GM06990 (cell line): ENCODE measurements around the gene PTPN6.

Experiments
- DNase-seq: peaks from one replicate; pipeline ENCODE4 v3.0.0-alpha.2; 2011; ENCODE audit not compliant: insufficient read length; ENCODE audit errors: extremely low read depth
- H3K27me3 ChIP-seq: replicated peaks from 2 replicates; pipeline ENCODE4 v1.6.0; 2011; ENCODE audit warnings: low read length; ENCODE audit not compliant: control insufficient read depth, insufficient read depth
- H3K36me3 ChIP-seq: 2 replicates; pipeline ENCODE4 v1.5.1; 2011; ENCODE audit warnings: low read length; ENCODE audit not compliant: control insufficient read depth, insufficient read depth
- H3K4me3 ChIP-seq: replicated peaks from 2 replicates; pipeline ENCODE4 v1.5.1; 2011; ENCODE audit warnings: low read depth, mild to moderate bottlenecking, control low read depth, low read length
- CTCF ChIP-seq: IDR thresholded peaks from 2 replicates; pipeline ENCODE4 v1.5.1; 2011; ENCODE audit warnings: low read length, control low read depth, mild to moderate bottlenecking, inconsistent platforms; ENCODE audit not compliant: insufficient read depth, poor library complexity, severe bottlenecking

PTPN6 gene

GRCh38 chr12:6967651-6968100 is 16.5 kb downstream of the PTPN6 start:
- no peak for TF ChIP-seq CTCF
- peaks cover 34% of the 10 kb centered on the region for H3K36me3 ChIP-seq
- no peaks in the 10 kb centered on the region for H3K27me3 ChIP-seq
- no peak for DNase-seq
- no peak overlapping the region for H3K4me3 ChIP-seq

- H3K36me3 ChIP-seq: peaks cover 36% of the 10 kb centered on the region
- no peaks in the 10 kb centered on the region for H3K27me3 ChIP-seq
- TF ChIP-seq CTCF: no peak
- peak overlapping the region; percentile 97; the same call in 1 of the 2 replicates for H3K4me3 ChIP-seq
- DNase-seq: no peak
Observed at GRCh38 chr12:6968426-6968825, 17.3 kb downstream of the PTPN6 start.

DNA sequence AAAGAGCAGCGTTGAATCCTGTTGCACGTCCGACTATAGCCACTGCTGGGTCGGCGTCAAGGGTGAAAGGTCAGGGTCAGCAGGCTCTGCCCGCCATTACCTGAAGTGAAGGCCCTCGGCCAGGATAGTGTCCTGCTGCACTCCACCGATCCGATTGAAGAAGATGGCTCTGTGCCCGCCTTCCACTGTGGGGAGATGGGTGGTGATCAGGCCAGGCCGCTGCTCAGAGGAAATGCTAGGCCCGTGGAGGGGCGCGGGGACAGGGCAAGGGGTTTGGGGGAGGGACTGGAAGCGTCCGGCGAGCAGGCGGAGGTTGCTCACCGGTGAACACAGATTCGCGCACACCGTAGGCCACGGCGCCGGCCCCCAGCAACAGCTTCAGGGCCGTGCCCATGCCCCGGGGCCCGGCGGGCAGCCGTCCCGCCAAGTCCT is 19.0 kb downstream of the PTPN6 start:
- TF ChIP-seq CTCF: no peak
- H3K27me3 ChIP-seq: no peaks in the 10 kb centered on the region
- peaks cover 36% of the 10 kb centered on the region for H3K36me3 ChIP-seq
- H3K4me3 ChIP-seq: peak overlapping the region; percentile 97
- no peak for DNase-seq

DNA sequence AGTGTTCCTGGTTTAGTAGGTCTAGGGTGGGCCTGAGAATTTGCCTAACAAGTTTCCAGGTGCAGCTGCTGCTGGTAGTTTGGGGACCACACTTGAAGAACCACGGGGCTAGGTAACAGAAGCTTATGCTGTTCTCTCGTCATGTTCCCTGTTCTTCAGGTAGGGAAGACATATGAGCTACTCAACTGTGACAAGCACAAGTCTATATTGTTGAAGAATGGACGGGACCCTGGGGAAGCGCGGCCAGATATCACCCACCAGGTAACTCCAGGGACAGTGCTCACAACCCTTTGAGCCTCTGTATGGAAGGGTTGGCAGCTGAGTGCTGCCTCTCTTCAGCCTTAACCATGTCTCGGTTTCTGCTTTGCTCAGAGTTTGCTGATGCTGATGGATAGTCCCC is 23.0 kb downstream of the PTPN6 start:
- no peak for TF ChIP-seq CTCF
- no peak for DNase-seq
- Histone ChIP-seq H3K4me3 (no peak overlapping the region), H3K27me3 (no peaks in the 10 kb centered on the region), H3K36me3 (peaks cover 36% of the 10 kb centered on the region)

DNA sequence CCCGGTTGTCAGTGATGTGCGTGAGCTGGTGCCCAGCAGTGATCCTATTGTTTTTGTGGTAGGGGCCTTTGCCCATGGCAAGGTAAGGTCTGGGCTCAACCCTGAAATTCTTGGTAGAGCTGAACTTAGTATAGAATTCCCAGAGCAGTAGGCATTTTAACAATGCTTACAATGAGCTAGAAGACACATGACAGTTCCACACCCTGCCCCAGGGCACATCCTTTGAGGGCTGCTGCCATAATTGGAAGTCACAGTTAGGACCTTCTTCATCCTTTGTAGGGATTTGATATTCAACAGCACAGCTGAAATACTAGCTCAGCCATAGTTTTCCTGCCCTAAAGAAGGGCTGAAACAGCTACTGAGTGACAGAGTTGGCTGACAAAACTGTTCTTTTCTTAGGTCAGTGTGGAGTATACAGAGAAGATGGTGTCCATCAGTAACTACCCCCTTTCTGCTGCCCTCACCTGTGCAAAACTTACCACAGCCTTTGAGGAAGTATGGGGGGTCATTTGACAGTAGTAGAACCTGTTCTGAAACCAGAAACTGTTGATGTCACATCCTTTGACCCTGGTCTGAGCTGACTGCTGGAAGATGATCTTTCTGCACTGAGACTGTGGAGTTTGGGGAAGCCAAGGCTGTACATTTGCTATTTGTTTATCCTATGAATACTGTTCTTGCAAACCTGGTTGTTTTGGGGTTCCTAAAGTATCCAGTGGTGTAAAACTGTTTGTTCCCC is 24.3 kb downstream of the PTPN6 start:
- Histone ChIP-seq H3K36me3 (peaks cover 43% of the 10 kb centered on the region), H3K27me3 (no peaks in the 10 kb centered on the region), H3K4me3 (no peak overlapping the region)
- no peak for DNase-seq
- no peak for TF ChIP-seq CTCF
